ENCODE data around the gene GRK5. TPM values are rescaled to one million over a fixed set of nuclear protein-coding genes. Genes with fewer than 3 reads are reported as not detected.

The GRK5 gene
- total and polyA plus RNA-seq, 9 of the 15 experiments (the other 6 are each of a cell fraction or from before 2014, with no cell fraction given): 0.46 to 0.83 (median 0.67) TPM; not detected in 2

DNA sequence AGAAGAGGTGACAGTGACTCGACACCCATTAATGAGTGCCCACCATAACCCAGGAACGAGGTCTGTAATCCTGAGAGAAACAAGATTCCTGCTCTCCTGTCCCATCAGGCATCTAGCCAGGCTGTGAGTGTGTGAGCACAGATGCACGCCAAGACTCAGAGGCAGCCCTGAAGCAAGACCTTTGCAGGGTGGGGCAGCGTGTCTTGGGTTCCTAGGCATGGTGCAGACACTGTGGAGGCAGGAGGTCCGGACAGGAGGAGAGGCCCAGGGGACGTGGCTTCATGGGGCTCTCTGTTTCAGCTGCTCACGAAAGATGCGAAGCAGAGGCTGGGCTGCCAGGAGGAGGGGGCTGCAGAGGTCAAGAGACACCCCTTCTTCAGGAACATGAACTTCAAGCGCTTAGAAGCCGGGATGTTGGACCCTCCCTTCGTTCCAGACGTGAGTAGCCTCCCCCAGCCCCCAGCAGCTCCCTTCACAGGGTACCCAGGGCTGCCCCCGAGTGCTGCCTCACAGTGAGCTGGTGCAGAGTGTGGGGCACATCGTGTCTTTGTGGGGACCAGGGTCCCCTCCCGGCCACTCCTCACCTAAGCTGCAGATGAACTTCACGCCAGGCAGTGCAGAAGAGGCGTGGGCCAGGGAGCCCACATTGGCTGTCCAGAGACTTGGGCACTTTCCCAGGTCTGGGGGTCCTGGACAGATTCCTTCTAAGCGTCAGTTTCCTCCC, 240.6 kb downstream of the GRK5 start:
- no peak overlapping the region for H3K9ac ChIP-seq (ENCODE audit: insufficient read depth in 1 of 2, low read depth in 2 of 2, low read length in 2 of 2)
- no peaks in the 10 kb centered on the region for H3K36me3 ChIP-seq (ENCODE audit: control insufficient read depth, insufficient read depth, low read length)
- H3K27me3 ChIP-seq (ENCODE audit: control insufficient read depth in 2 of 2, insufficient read depth in 2 of 2, low read length in 2 of 2): peaks cover 0 to 51% of the 10 kb centered on the region in 2 experiments; a peak in 3 of 5 replicates
- no TSS peak for BruUV-seq (replicated peaks)
- TF ChIP-seq NRF1 (conservative IDR thresholded peaks at IDR 0.05 in 1 of 2, IDR thresholded peaks at IDR 0.05 in 1 of 2) (no peak), POLR2AphosphoS5 (IDR thresholded peaks at IDR 0.05; ENCODE audit: control insufficient read depth, insufficient read depth, low read depth, low read length) (no peak), ASH1L (IDR thresholded peaks at IDR 0.05; ENCODE audit: borderline replicate concordance, low read depth, partially characterized antibody) (no peak)
- TF ChIP-seq, protein P1, sequence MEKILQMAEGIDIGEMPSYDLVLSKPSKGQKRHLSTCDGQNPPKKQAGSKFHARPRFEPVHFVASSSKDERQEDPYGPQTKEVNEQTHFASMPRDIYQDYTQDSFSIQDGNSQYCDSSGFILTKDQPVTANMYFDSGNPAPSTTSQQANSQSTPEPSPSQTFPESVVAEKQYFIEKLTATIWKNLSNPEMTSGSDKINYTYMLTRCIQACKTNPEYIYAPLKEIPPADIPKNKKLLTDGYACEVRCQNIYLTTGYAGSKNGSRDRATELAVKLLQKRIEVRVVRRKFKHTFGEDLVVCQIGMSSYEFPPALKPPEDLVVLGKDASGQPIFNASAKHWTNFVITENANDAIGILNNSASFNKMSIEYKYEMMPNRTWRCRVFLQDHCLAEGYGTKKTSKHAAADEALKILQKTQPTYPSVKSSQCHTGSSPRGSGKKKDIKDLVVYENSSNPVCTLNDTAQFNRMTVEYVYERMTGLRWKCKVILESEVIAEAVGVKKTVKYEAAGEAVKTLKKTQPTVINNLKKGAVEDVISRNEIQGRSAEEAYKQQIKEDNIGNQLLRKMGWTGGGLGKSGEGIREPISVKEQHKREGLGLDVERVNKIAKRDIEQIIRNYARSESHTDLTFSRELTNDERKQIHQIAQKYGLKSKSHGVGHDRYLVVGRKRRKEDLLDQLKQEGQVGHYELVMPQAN (IDR thresholded peaks at IDR 0.05; ENCODE audit: borderline replicate concordance): no peak
- FAIRE-seq: no peak
- POLR2A ChIA-PET: interaction anchor here (0.6 to 0.7 kb wide), 2 partner anchors 65 to 159 kb away, joined by 3 to 4 read pairs; no protein-coding TSS in a partner anchor
- no peak overlapping the region for H3K27ac ChIP-seq (ENCODE audit: extremely low read depth, low read depth, low read length)
- H3K4me3 ChIP-seq: no peak overlapping the region
- CTCF ChIA-PET (ENCODE audit: low intra/inter-chr PET ratio): no interaction called here
- H3K4me1 ChIP-seq (replicated peaks in 1 of 2; ENCODE audit: control insufficient read depth in 2 of 2, insufficient read depth in 2 of 2, low read length in 2 of 2): peaks cover 0 to 18% of the 10 kb centered on the region in 2 experiments; a peak in 2 of 5 replicates
- no peak for DNase-seq (ENCODE audit: extremely low read depth in 1 of 4, low spot score in 3 of 4)
- H3K4me2 ChIP-seq (ENCODE audit: insufficient read depth, low read length): no peak overlapping the region
- in situ Hi-C loops (cut with MboI) (no loop called here), intact Hi-C loops (cut with micrococcal nuclease) (loop anchor here (5.0 to 10.0 kb wide), 2 partner anchors 97 to 149 kb away; partner anchors contain the start of genes RGS10 and TIAL1)
- no peaks in the 10 kb centered on the region for H3K9me1 ChIP-seq (ENCODE audit: control insufficient read depth, insufficient read depth, low read length)
- H4K20me1 ChIP-seq (replicated peaks; ENCODE audit: control insufficient read depth, insufficient read depth, low read length): no peaks in the 10 kb centered on the region
- no peak for ATAC-seq
- H2AFZ ChIP-seq (ENCODE audit: low read depth, low read length): no peak overlapping the region
- WGBS (ENCODE audit: insufficient coverage, low coverage, missing lambda C conversion rate): 6% methylated on average over 14 of the region's 18 CpGs
- no peaks in the 10 kb centered on the region for H3K79me2 ChIP-seq (ENCODE audit: control insufficient read depth, insufficient read depth, low read length)
- H3K9me3 ChIP-seq (replicated peaks; ENCODE audit: control insufficient read depth, insufficient read depth, low read depth, low read length): no peaks in the 10 kb centered on the region

Data from K562 (cell line).